HG03159 (cell line): Measurements from ENCODE around the gene MEAK7.
A peak's percentile ranks its signal among the peaks of the same experiment; 100 is the strongest.

Source experiments
- ATAC-seq: cut with Tn5 transposase; IDR thresholded peaks from one replicate; pipeline ENCODE4 v1.9.1; 2021; ENCODE audit warnings: mild to moderate bottlenecking, moderate library complexity; ENCODE audit not compliant: unreplicated experiment

The MEAK7 gene, protein sequence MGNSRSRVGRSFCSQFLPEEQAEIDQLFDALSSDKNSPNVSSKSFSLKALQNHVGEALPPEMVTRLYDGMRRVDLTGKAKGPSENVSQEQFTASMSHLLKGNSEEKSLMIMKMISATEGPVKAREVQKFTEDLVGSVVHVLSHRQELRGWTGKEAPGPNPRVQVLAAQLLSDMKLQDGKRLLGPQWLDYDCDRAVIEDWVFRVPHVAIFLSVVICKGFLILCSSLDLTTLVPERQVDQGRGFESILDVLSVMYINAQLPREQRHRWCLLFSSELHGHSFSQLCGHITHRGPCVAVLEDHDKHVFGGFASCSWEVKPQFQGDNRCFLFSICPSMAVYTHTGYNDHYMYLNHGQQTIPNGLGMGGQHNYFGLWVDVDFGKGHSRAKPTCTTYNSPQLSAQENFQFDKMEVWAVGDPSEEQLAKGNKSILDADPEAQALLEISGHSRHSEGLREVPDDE

GRCh38 chr16:84504420-84505248 is at the start of gene MEAK7:
Gene MEAK7 (minus strand): TSS chr16:84504659. CDS start chr16:84498086, 6,573 bp downstream.
- peak; percentile 95 for ATAC-seq

DNA sequence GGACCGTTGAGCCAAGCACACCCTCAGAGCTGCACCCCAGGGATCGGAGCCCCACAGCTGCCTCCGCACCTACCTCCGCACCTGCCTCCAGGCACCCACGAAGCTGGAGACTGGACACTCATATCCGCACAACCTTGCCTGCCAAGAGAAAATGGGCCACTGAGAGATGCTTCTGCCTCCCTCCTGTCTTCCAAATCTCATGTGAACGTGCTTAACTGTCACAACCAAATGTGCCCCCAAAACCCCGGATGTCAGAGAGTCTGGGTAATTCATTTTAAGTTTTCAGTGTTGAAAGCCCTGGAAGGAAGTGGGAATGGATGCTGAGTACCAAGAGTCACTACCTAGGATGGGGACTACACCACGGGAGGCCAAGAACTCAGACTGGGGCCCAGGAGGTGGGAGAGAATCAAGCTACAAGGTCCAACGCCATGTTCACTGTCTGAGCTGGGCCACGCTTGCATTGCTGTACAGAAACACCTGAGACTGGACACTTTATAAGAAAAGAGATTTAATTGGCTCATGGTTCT is 49.5 kb upstream of the MEAK7 start:
- ATAC-seq = no peak

DNA sequence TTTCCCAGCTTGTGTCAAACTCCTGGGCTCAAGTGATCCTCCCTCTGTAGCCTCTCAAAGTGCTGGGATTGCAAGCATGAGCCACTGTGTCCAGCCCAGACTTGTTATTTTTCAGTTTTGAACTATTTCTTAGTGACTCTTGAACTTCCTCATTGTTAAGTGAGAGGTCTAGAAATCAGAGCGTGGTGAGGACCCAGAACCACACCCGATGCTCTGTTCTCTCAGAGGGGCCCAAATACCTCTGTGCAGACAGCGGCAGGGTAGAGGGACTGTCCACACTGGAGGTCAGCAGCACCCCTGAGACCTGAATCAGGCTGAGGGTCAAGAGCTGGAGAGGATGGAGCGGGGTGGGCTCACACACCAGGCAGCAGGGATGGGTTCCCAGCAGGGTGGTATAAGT is 47.7 kb upstream of the MEAK7 start:
- no peak for ATAC-seq

GRCh38 chr16:84550096-84550495 is 45.6 kb upstream of the MEAK7 start:
- ATAC-seq = no peak

DNA sequence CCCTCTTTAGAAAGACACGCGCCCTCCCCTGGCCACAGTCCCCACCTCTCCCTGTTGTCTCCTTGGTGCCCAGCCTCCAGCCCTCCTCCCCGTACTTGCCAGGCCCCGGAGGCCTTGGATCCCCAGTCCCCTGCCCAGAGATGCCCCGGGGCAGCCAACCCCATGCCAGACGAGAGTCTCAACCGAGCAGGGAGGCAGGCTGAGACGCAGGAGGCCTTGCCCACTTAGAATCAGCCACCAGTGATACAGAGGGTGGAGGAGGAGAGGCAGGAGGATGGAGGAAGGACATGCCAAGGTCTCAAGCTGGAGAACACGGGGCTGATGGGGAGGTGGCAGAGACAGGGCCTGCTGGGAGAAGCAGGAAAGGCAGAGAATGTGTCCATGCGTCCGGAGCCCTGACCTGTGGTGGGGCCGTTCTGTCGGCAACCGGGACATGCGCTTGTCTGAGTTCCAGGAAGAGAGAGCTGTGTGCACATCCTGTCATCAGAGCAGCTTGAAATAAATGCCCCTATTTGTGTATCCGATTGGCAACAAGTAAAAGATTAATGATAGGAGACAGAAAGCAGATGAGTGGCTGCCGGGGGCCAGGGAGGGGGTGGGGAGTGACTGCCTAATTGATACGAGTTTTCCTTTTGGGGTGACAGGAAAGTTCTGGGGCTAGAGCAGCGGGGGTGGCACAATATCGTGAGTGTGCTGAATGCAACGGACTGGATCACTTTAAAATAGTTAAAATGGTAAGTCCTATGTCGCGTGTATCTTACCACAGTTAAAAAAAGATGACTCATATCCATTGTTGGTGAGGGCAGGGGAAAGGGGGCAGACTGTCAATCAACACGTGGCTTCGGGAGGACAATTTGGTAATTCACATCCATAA is 44.7 kb upstream of the MEAK7 start:
- ATAC-seq = no peak

- ATAC-seq = no peak
These were observed 44.0 kb upstream of the MEAK7 start for GRCh38 chr16:84548508-84548907.

- no peak for ATAC-seq
These were observed 43.1 kb upstream of the MEAK7 start for GRCh38 chr16:84547546-84548061.

GRCh38 chr16:84546669-84547545 is 42.4 kb upstream of the MEAK7 start:
- no peak for ATAC-seq

DNA sequence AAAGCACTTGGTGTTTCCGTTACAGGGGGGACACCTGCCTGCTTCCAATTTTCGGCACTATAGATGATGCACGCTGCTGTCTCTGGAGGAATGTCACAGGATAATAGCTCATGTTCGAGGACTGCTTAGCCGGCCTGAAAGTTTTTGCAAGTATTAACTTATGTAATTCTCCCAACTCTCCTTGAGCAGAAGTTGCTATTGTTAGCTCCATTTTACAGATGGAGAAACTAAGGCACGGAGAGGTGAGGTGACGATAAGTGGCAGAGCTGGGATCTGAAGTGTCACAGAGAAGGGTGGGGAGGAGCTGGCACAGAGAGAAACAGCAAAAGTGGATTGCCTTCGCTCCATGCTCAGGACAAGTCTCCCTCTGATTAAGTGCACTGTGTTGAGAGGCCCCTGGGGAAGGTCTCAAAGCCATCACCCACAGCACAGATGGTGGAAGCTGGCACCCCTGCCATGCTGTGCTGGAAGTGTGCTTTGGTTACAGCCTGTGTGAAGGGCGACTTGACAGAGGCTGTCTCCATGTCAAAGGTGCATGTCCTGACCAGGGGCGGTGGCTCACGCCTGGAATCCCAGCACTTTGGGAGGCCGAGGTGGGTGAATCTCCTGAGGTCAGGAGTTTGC is 40.8 kb upstream of the MEAK7 start:
- no peak for ATAC-seq

DNA sequence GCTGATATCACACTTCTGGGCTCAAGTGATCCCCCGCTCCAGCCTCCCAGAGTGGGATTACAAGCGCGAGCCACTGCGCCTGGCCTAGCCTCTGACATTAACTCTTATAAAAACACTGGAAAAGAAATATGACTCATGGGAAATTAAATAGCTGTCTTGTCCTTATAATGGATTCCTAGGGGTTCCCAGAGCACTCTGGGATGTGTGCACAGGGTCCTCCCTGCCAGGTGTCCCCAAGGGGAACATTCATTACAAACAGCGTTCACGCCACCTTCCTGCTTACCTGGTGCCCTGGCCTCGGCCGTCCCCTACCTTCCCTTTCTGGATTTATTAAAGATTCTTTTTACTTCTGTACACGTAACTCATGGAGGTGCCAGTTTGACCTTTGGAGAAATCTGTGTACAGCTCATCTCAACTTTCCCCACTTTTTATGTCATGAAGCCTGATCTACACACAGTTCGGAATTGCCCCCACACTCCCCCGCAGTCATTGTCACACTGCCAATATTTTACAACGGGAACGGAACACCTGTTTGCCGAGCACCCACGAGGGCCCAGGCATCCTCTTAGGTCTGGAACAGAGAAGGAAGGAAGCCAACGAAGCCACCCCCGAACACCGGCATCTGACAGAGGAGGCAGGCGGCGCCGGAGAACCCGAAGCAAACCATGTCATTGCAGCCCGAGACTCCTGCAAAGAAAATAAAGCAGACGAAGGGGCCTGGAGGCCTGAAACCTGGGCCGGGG is 39.7 kb upstream of the MEAK7 start:
- ATAC-seq = no peak

DNA sequence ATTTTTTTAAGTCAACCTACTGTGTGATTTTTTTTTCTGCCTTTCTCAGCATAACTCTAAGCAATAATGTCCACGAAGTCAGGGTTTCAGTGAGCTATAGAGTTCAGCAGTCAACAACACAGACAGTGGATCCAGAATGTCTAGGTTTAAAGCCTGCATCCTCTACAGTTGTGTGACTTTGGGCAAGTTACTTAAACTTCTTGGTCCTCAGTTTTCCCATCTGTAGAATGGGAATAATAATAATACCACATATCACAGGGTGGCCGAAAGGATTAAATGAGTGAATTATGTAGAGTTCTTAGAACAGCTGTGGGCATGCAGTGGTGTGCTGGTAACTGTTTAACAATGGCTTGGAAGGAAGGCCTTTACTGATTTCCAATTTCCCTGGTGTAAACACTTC is 38.8 kb upstream of the MEAK7 start:
- ATAC-seq = no peak

DNA sequence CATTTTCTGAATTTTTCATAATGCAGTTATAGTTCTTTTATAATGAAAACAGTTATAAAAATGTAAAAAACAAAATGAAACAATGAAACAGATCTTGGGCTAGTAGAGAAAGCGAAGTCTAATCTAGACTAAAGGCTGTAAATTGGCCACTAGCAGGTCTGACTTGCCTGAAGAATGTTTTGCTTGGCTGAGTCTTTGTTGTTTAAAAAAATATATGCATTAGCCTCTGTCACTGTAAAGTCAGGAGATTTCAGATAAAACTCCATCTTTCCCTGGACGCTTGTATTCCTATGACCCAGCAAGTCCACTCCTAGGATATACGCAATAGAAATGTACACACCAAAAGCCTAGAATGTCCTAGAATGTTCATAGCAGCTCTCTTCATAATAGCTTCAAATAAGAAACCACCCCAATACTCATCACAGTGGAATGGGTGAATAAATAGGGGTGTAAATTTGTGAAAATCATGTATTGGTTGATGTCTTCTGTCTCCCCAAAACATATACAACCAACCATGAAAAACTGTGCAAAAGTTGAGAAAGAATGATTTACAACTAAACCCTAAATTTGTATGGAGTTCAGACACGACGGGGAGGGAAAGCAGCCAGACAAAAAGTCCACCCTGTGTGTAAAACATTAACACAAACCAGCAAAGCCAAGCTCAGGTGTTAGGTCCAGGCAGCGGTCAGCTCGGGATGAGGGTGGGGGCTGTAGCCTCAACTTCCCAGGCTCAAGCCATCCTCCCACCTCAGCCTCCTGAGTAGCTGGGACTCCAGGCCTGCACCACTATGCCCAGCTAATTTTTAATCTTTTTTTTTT is 37.7 kb upstream of the MEAK7 start:
- ATAC-seq = no peak

GRCh38 chr16:84540194-84540593 is 35.7 kb upstream of the MEAK7 start:
- ATAC-seq = no peak

GRCh38 chr16:84538222-84538840 is 33.9 kb upstream of the MEAK7 start:
- no peak for ATAC-seq

DNA sequence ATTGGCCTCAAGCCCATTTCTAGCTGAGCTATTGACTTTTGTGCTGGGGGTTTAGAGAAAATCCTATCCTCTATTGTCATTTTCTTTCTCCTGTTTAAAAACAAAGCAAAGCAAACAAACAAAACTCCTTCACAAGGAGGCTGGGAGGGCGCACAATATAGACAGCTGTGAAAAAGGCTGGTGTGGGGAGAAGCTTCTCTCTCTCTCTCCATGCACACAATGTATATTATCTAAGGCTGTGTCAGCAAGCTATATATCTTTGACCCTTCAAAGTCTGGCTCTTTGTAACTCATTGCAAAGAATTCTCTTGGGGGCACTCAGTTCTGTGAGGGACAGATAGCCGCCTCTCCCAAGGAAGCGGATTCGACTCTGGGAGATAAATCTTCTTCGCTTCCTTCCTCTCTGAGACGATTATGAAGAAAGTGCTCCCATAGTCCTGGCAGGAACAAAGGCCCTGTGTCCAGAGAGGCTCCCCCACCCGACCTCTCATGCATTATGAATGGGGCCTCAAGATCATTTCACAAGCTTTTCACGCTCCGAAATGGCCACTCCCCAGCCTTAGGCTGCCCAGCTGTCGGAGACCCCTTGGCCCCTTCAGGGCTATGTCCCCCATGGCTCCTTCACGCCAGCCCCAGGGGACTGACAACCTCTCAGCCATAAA is 33.2 kb upstream of the MEAK7 start:
- ATAC-seq = no peak

DNA sequence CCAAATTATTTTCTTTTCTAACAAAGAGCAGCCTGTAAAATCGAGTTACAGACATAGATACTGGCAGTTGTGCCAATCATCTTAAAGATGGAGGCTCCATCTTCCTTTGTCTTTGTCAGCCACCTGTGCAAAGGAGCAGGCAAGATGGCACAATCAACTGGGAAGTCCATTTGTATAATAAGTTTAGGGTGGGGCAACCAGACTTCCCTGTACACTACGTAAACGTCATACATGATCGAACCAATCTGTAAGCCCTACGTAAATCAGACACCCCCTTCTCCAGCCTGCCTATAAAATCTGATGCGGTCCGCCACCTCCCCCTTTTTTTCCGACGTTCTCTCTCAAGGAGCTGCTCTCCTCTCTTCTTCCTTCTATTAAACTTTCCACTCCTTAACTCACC is 31.4 kb upstream of the MEAK7 start:
- ATAC-seq = no peak

GRCh38 chr16:84535408-84535807 is 30.9 kb upstream of the MEAK7 start:
- no peak for ATAC-seq
